IMR-90 (cell line): ENCODE measurements around the gene SLC18A2. TPM values are rescaled to one million over a fixed set of nuclear protein-coding genes. Genes with fewer than 3 reads are reported as not detected.

Source experiments
- ATAC-seq: fragments of 200-7000 bp; cut with Tn5 transposase; 2 replicates; pipeline ENCODE4 v1.9.1; 2020; ENCODE audit warnings: low read depth, mild to moderate bottlenecking, moderate library complexity
- BruUV-seq: library from RNA; stranded (reverse); fragments of 400-500 nt; replicated peaks from 2 replicates; lab custom pipeline; 2021; lab: Mats Ljungman, UMichigan
- CTCF ChIA-PET: fragments of 300-600 bp; formaldehyde crosslinking; extraction: SDS; loops from one replicate; lab custom pipeline; 2021; ENCODE audit warnings: antibody characterized with exemption; lab: Yijun Ruan, JAX
- POLR2A ChIA-PET: fragments of 300-600 bp; sonication (Branson Sonifier 250); formaldehyde crosslinking; loops from one replicate; lab custom pipeline; 2022; ENCODE audit warnings: antibody characterized with exemption; ENCODE audit not compliant: unreplicated experiment; lab: Charles Lee
- DNase-seq: peaks from one replicate; pipeline ENCODE4 v3.0.0; 2013
- H2AFZ ChIP-seq: replicated peaks from 2 replicates; pipeline ENCODE3; 2013; ENCODE audit warnings: low read length, mild to moderate bottlenecking; ENCODE audit not compliant: poor library complexity
- H2AK5ac ChIP-seq: 2 replicates; pipeline ENCODE4 v1.6.1; 2013; ENCODE audit warnings: low read depth, low read length, inconsistent platforms
- H2AK9ac ChIP-seq: replicated peaks from 2 replicates; pipeline ENCODE3; 2013; ENCODE audit warnings: mild to moderate bottlenecking, low read depth, low read length, moderate library complexity; ENCODE audit not compliant: poor library complexity
- H2BK120ac ChIP-seq: 2 replicates; pipeline ENCODE4 v1.6.1; 2013; ENCODE audit warnings: low read depth, low read length, inconsistent platforms
- H2BK15ac ChIP-seq: 3 replicates; pipeline ENCODE4 v1.6.1; 2013; ENCODE audit warnings: low read depth, low read length, inconsistent platforms
- H2BK20ac ChIP-seq: 2 replicates; pipeline ENCODE4 v1.6.1; 2013; ENCODE audit warnings: low read depth, mild to moderate bottlenecking, inconsistent platforms, low read length, moderate library complexity
- H2BK5ac ChIP-seq: 2 replicates; pipeline ENCODE4 v1.6.1; 2013; ENCODE audit warnings: mild to moderate bottlenecking, low read depth, low read length, inconsistent platforms; ENCODE audit not compliant: poor library complexity, severe bottlenecking
- H3K14ac ChIP-seq: replicated peaks from 2 replicates; pipeline ENCODE4 v1.6.1; 2013; ENCODE audit warnings: low read depth, low read length, inconsistent platforms
- H3K18ac ChIP-seq: 2 replicates; pipeline ENCODE4 v1.6.1; 2013; ENCODE audit warnings: low read depth, low read length, control low read depth
- H3K23ac ChIP-seq: 2 replicates; pipeline ENCODE4 v1.6.1; 2013; ENCODE audit warnings: low read depth, low read length, inconsistent platforms
- H3K27ac ChIP-seq: 2 replicates; pipeline ENCODE4 v1.5.1; 2013; ENCODE audit warnings: mild to moderate bottlenecking, control low read depth, low read length; ENCODE audit not compliant: insufficient read depth
- H3K27me3 ChIP-seq: 2 replicates; pipeline ENCODE4 v1.6.1; 2013; ENCODE audit warnings: low read length; ENCODE audit not compliant: control insufficient read depth, insufficient read depth
- H3K36me3 ChIP-seq: 2 replicates; pipeline ENCODE4 v1.6.1; 2013; ENCODE audit warnings: low read length, mixed read lengths; ENCODE audit not compliant: control insufficient read depth, insufficient read depth
- H3K4ac ChIP-seq: 2 replicates; pipeline ENCODE4 v1.6.1; 2013; ENCODE audit warnings: low read depth, low read length, inconsistent platforms
- H3K4me1 ChIP-seq: 2 replicates; pipeline ENCODE4 v1.6.1; 2013; ENCODE audit warnings: low read length, mixed read lengths; ENCODE audit not compliant: control insufficient read depth, insufficient read depth
- H3K4me2 ChIP-seq: 2 replicates; pipeline ENCODE4 v1.6.1; 2013; ENCODE audit warnings: low read depth, mild to moderate bottlenecking, control low read depth, low read length, moderate library complexity
- H3K4me3 ChIP-seq: 2 replicates; pipeline ENCODE4 v1.5.1; 2013; ENCODE audit warnings: low read depth, mild to moderate bottlenecking, control low read depth, low read length, moderate library complexity; ENCODE audit not compliant: insufficient read depth
- H3K56ac ChIP-seq: 2 replicates; pipeline ENCODE4 v1.6.1; 2013; ENCODE audit warnings: low read length, inconsistent platforms; ENCODE audit not compliant: insufficient read depth; ENCODE audit errors: extremely low read depth
- H3K79me1 ChIP-seq, 2 experiments: 2 replicates each; pipeline ENCODE4 v1.6.1; 2013; ENCODE audit warnings: low read length in 2 of 2, inconsistent platforms in 1 of 2, low read depth in 1 of 2
- H3K9ac ChIP-seq: 2 replicates; pipeline ENCODE4 v1.6.1; 2013; ENCODE audit warnings: low read depth, low read length, control low read depth
- H3K9me1 ChIP-seq: 2 replicates; pipeline ENCODE4 v1.6.1; 2013; ENCODE audit warnings: low read length, inconsistent platforms; ENCODE audit not compliant: insufficient read depth
- H3K9me3 ChIP-seq: 2 replicates; pipeline ENCODE4 v1.6.1; 2013; ENCODE audit warnings: low read length; ENCODE audit not compliant: control insufficient read depth, insufficient read depth
- H4K20me1 ChIP-seq: 2 replicates; pipeline ENCODE4 v1.6.1; 2013; ENCODE audit warnings: low read length, inconsistent platforms; ENCODE audit not compliant: insufficient read depth
- H4K5ac ChIP-seq: 2 replicates; pipeline ENCODE4 v1.6.1; 2013; ENCODE audit warnings: mild to moderate bottlenecking, low read depth, low read length, control low read depth
- H4K8ac ChIP-seq, 2 experiments: 2 replicates each; pipeline ENCODE4 v1.6.1; 2013; ENCODE audit warnings: low read depth in 2 of 2, low read length in 2 of 2, control low read depth in 1 of 2, inconsistent platforms in 1 of 2
- H4K91ac ChIP-seq: 2 replicates; pipeline ENCODE4 v1.6.1; 2013; ENCODE audit warnings: low read depth, low read length, inconsistent platforms; ENCODE audit not compliant: insufficient read depth
- RFX5 ChIP-seq: IDR thresholded peaks from 2 replicates; pipeline ENCODE4 v1.8.0; 2012; ENCODE audit warnings: low read depth, mild to moderate bottlenecking, low read length, moderate library complexity
- WGBS, 2 experiments: methylation state at CpG; one replicate each; pipeline versions ENCODE4 v1.1.5 to v1.1.7; 2013; ENCODE audit warnings: missing lambda C conversion rate in 2 of 2; ENCODE audit not compliant: insufficient read length in 1 of 2; ENCODE audit errors: extremely low coverage in 2 of 2; 5-methylcytosine and 5-hydroxymethylcytosine counted together
- dilution Hi-C: fragments of 300-500 bp; cut with HindIII; formaldehyde crosslinking; loops from one replicate; pipeline ENCODE4 v1.14.3; 2018; ENCODE audit warnings: low sequenced_read_pairs; ENCODE audit not compliant: unreplicated experiment
- in situ Hi-C: fragments of 300-500 bp; cut with MboI; formaldehyde crosslinking; loops from 3 replicates; pipeline ENCODE4 v1.14.3; 2019; ENCODE audit warnings: low sequenced_read_pairs, inconsistent platforms, mixed read lengths
- intact Hi-C: fragments of 100-400 bp; cut with micrococcal nuclease; formaldehyde crosslinking; loops from 2 replicates; pipeline ENCODE4 v1.10.0; 2022
- polyA plus RNA-seq, 3 experiments: library from polyadenylated mRNA; depleted of rRNA; stranded (reverse); fragments of >200 nt; gene quantifications; 2 replicates each; pipeline ENCODE4 v1.2.3, GENCODE V29; 2012; ENCODE audit warnings: low replicate concordance in 1 of 3
- total RNA-seq: library from RNA; depleted of rRNA; stranded (reverse); fragments of >200 nt; gene quantifications from 2 replicates; pipeline ENCODE4 v1.2.3, GENCODE V29; 2012
- TF ChIP-seq, protein P1 (sequence below): fragments of 150-350 bp; IDR thresholded peaks from 2 replicates; pipeline ENCODE4 v1.6.1; 2016; ENCODE audit warnings: low read depth, mild to moderate bottlenecking, low read length, moderate library complexity, borderline replicate concordance
- TF ChIP-seq, protein P2 (sequence below): fragments of 150-350 bp; IDR thresholded peaks from 2 replicates; pipeline ENCODE4 v1.6.1; 2017; ENCODE audit warnings: mild to moderate bottlenecking, antibody characterized with exemption, low read length, low read depth

SLC18A2 gene
- total and polyA plus RNA-seq, 2 of the 4 experiments (the other 2 are of a cell fraction): not detected

DNA sequence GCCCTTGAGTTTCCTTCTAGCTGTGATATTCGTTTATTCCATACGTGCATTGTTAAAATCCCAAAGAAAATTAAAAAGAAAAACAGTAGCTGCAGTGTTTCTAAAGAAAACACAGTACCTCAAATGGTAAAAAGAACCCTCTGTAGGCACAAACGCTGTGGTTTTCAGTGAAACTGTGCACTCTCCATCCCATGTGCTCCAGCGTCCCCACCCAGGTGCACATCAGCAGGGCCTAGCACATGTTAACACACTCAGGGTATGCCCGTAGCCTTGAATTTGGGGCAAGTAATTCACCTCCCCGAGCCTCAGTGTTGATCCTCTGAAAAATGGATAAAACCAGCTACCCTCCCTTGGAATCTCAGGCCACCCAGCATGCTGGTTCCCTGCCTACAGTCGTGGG, 9.5 kb downstream of the SLC18A2 start:
- ChIA-PET POLR2A (no interaction called here), CTCF (no interaction called here)
- no peak overlapping the region for H3K18ac ChIP-seq
- H3K56ac ChIP-seq: no peak overlapping the region
- H3K4me2 ChIP-seq: no peak overlapping the region
- WGBS, 2 experiments: 73% methylated on average over 2 of the region's 7 CpGs; no CpG with 5 or more reads in 1 of the 2 experiments
- no peak overlapping the region for H2BK15ac ChIP-seq
- no peak overlapping the region for H2BK120ac ChIP-seq
- H3K36me3 ChIP-seq: no peaks in the 10 kb centered on the region
- H3K27ac ChIP-seq: no peak overlapping the region
- H2AK5ac ChIP-seq: no peak overlapping the region
- no peak for TF ChIP-seq RFX5
- TF ChIP-seq, protein P1, sequence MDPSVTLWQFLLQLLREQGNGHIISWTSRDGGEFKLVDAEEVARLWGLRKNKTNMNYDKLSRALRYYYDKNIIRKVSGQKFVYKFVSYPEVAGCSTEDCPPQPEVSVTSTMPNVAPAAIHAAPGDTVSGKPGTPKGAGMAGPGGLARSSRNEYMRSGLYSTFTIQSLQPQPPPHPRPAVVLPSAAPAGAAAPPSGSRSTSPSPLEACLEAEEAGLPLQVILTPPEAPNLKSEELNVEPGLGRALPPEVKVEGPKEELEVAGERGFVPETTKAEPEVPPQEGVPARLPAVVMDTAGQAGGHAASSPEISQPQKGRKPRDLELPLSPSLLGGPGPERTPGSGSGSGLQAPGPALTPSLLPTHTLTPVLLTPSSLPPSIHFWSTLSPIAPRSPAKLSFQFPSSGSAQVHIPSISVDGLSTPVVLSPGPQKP: no peak
- TF ChIP-seq, protein P2, sequence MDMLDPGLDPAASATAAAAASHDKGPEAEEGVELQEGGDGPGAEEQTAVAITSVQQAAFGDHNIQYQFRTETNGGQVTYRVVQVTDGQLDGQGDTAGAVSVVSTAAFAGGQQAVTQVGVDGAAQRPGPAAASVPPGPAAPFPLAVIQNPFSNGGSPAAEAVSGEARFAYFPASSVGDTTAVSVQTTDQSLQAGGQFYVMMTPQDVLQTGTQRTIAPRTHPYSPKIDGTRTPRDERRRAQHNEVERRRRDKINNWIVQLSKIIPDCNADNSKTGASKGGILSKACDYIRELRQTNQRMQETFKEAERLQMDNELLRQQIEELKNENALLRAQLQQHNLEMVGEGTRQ: no peak
- no peaks in the 10 kb centered on the region for H3K79me1 ChIP-seq
- H3K4me1 ChIP-seq: no peaks in the 10 kb centered on the region
- H2AFZ ChIP-seq: no peak overlapping the region
- no peaks in the 10 kb centered on the region for H3K9me1 ChIP-seq
- intact Hi-C loops: no loop called here
- no peak for DNase-seq
- H2AK9ac ChIP-seq: no peak overlapping the region
- no peak overlapping the region for H3K4me3 ChIP-seq
- no peak overlapping the region for H4K5ac ChIP-seq
- no peak overlapping the region for H3K4ac ChIP-seq
- no peak overlapping the region for H3K9ac ChIP-seq
- H4K91ac ChIP-seq: no peak overlapping the region
- no peaks in the 10 kb centered on the region for H4K20me1 ChIP-seq
- H3K14ac ChIP-seq: no peak overlapping the region
- ATAC-seq: no peak
- H3K9me3 ChIP-seq: no peaks in the 10 kb centered on the region
- dilution Hi-C loops: no loop called here
- no peak overlapping the region for H2BK20ac ChIP-seq
- H2BK5ac ChIP-seq: no peak overlapping the region
- no TSS peak for BruUV-seq
- H3K23ac ChIP-seq: no peak overlapping the region
- no peak overlapping the region for H4K8ac ChIP-seq
- H3K27me3 ChIP-seq: peaks cover 4% of the 10 kb centered on the region
- in situ Hi-C loops: no loop called here
